Neural cell (in vitro differentiated cells): Measurements from ENCODE around the gene LCLAT1.

Experiments
- EZH2 ChIP-seq: fragments of 200-600, 300-800 bp; shearing (Covaris generic), sonication (generic); IDR thresholded peaks from 2 replicates; pipeline ENCODE4 v1.6.1; 2014; ENCODE audit warnings: antibody characterized with exemption, low read length, borderline replicate concordance, mild to moderate bottlenecking; ENCODE audit not compliant: insufficient read depth, poor library complexity, severe bottlenecking
- TF ChIP-seq, protein P1 (sequence below): fragments of 450-650 bp; IDR thresholded peaks from 2 replicates; pipeline ENCODE4 v1.5.1; 2014; ENCODE audit warnings: antibody characterized with exemption, mild to moderate bottlenecking, moderate library complexity; ENCODE audit not compliant: poor library complexity, severe bottlenecking

DNA sequence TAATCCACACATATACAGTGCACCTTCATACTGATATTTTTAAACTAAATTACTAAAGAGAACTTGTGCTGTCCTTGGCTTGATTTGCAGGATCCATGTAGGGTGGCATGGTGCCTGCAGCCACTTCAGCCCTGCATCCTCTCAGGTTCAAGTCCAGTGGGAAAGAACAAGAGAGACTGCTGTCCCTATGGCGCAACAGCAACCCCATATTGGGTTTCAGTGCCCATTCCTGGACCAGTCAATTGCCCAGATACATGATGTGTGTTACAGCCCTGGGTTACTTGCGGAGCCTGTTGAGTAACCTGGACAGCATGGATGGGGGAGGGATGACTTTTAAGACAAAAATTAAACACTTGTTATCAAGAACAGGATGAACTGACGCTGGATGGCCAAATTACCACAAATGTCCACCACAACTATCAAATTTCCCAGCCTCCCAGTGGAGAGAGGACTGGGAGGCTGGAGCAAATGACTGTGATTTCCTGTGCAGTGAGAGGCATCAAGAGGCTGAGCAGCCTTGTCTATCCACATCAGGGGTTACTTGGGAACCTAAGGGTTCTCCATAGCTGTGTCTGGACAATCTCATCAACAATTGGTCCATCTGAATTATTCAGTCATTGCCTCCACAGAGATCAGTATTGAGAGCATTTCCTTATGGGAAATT, 198.2 kb downstream of the LCLAT1 start:
- TF ChIP-seq, protein P1, sequence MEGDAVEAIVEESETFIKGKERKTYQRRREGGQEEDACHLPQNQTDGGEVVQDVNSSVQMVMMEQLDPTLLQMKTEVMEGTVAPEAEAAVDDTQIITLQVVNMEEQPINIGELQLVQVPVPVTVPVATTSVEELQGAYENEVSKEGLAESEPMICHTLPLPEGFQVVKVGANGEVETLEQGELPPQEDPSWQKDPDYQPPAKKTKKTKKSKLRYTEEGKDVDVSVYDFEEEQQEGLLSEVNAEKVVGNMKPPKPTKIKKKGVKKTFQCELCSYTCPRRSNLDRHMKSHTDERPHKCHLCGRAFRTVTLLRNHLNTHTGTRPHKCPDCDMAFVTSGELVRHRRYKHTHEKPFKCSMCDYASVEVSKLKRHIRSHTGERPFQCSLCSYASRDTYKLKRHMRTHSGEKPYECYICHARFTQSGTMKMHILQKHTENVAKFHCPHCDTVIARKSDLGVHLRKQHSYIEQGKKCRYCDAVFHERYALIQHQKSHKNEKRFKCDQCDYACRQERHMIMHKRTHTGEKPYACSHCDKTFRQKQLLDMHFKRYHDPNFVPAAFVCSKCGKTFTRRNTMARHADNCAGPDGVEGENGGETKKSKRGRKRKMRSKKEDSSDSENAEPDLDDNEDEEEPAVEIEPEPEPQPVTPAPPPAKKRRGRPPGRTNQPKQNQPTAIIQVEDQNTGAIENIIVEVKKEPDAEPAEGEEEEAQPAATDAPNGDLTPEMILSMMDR: no peak
- TF ChIP-seq EZH2: no peak
